ENCODE results near the gene CNTN4.

The CNTN4 gene

DNA sequence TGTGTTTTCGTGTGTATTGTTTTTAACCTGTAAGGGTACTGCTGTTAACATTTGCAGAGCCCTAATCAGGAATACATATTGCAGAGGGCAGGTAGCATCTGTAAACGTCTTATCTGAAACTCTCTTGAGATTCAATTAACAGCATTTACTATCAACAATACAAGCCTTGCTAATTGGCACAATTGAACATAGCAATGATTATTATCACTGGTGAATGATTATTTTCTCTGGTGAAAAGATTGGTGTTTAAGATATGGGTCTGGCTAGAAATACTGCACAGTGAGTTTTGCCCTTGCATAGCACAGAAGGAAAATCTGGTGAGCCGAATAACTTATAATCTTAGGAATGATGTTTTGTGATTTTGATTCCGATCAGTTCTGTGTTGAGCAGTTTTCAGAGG lies 5.9 kb upstream of the CNTN4 start:
- H3K4me3 ChIP-seq (ENCODE audit: low read depth, low read length) = no peak overlapping the region
- TF ChIP-seq, protein P1, sequence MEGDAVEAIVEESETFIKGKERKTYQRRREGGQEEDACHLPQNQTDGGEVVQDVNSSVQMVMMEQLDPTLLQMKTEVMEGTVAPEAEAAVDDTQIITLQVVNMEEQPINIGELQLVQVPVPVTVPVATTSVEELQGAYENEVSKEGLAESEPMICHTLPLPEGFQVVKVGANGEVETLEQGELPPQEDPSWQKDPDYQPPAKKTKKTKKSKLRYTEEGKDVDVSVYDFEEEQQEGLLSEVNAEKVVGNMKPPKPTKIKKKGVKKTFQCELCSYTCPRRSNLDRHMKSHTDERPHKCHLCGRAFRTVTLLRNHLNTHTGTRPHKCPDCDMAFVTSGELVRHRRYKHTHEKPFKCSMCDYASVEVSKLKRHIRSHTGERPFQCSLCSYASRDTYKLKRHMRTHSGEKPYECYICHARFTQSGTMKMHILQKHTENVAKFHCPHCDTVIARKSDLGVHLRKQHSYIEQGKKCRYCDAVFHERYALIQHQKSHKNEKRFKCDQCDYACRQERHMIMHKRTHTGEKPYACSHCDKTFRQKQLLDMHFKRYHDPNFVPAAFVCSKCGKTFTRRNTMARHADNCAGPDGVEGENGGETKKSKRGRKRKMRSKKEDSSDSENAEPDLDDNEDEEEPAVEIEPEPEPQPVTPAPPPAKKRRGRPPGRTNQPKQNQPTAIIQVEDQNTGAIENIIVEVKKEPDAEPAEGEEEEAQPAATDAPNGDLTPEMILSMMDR (IDR thresholded peaks at IDR 0.05; ENCODE audit: low read depth, low read length) = no peak

GRCh38 chr3:2094941-2095340 lies 3.7 kb upstream of the CNTN4 start:
- TF ChIP-seq, protein P1 (IDR thresholded peaks at IDR 0.05; ENCODE audit: low read depth, low read length) = no peak
- H3K4me3 ChIP-seq (ENCODE audit: low read depth, low read length) = no peak overlapping the region

GRCh38 chr3:2096216-2096615 lies 2.5 kb upstream of the CNTN4 start:
- TF ChIP-seq, protein P1 (IDR thresholded peaks at IDR 0.05; ENCODE audit: low read depth, low read length) = no peak
- no peak overlapping the region for H3K4me3 ChIP-seq (ENCODE audit: low read depth, low read length)

DNA sequence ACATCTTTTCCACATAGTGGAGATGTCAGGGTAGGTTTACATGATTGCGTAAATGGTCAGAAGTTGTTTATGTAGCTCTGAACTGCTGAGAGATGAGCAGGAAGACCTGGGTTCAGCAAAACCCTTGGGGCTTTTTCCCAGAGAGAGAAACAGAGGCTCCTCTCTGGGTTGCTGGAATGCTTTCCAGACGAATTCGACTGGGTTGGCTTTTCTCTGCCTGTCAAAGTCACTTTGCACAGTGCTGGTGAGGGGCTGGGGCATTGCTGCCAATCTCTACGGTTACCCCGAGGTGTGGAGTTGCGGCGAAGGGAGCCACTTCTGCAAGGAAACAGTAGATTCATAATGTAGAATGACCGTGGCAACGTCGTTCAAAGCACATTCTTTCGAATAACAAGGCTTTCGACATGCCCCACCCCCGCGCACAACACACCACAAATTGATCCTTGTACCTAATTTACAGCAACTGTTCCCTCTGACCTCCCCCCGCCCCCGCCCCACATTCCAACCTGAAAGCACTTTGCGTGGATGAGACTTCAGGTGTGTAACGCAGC lies 950 bp upstream of the CNTN4 start:
- H3K4me3 ChIP-seq (ENCODE audit: low read depth, low read length) = no peak overlapping the region
- TF ChIP-seq, protein P1 (IDR thresholded peaks at IDR 0.05; ENCODE audit: low read depth, low read length) = no peak

GRCh38 chr3:2099028-2099671 lies 484 bp downstream of the CNTN4 start:
- TF ChIP-seq, protein P1 (IDR thresholded peaks at IDR 0.05; ENCODE audit: low read depth, low read length) = no peak
- no peak overlapping the region for H3K4me3 ChIP-seq (ENCODE audit: low read depth, low read length)

- TF ChIP-seq, protein P1 (IDR thresholded peaks at IDR 0.05; ENCODE audit: low read depth, low read length) = no peak
- no peak overlapping the region for H3K4me3 ChIP-seq (ENCODE audit: low read depth, low read length)
Observed at GRCh38 chr3:2099779-2100191, 1.1 kb downstream of the CNTN4 start.

DNA sequence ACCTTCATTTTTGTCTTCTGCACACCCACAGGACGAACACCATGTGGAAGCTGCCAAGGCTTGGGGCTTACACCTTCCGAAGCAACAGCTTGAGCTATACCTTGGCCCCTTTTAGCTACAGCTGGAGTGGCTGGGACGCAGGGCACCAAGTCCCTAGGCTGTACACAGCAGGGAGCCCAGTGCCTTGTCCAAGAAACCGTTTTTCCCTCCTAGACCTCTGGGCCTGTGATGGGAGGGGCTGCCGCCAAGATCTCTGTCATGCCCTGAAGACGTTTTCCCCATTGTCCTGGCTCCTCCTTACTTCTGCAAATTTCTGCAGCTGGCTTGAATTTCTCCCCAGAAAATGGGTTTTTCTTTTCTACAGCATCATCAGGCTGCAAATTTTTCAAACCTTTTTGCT lies 7.8 kb downstream of the CNTN4 start:
- TF ChIP-seq, protein P1 (IDR thresholded peaks at IDR 0.05; ENCODE audit: low read depth, low read length) = no peak
- H3K4me3 ChIP-seq (ENCODE audit: low read depth, low read length) = no peak overlapping the region

All from WI38 (cell line).